HPDE6-E6E7 (cell line): ENCODE data around the gene CAMK2B.

Source experiments
- DNase-seq: peaks from one replicate; pipeline ENCODE4 v3.0.0; 2011; ENCODE audit warnings: missing footprints; ENCODE audit errors: extremely low spot score

Gene CAMK2B

DNA sequence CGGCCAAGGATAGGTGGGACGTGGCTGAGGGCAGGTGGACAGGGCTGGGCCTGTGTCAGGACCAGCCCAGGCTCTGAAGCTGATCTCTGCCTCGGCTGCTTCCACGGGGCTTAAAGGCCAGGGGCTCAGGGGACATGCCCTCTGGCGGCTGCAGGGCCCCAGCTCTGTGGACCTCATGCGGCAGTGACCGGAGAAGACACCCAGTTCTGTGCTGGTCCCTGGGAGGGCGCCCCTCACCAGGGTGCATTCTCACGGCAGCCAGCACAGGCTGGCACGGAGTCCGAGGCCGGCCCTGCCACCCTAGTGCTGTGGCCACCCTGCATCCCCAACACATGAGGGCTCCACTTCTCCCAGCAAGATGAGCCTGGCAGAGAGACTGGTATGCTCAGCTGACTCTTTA is 94.3 kb downstream of the CAMK2B start:
- DNase-seq: no peak

DNA sequence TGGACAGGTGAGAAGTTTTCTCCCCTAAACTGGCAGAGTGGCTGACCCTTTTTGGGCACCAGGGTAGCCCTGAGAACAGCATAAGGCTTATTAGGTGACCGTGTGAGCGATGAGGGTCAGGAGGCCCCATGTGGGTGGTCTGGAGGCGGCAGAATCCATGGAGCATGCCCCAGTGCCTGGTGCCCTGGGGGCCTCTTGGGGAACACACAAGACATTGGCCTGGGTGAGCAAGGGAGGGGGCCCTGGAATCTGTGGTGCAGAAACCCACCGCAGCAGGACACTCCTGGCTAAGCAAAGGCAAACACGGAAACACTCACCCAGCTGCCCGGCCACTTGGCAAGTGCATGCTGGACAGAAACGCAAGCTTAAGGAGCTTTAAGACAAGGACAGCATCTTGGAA is 95.1 kb downstream of the CAMK2B start:
- DNase-seq: no peak

DNA sequence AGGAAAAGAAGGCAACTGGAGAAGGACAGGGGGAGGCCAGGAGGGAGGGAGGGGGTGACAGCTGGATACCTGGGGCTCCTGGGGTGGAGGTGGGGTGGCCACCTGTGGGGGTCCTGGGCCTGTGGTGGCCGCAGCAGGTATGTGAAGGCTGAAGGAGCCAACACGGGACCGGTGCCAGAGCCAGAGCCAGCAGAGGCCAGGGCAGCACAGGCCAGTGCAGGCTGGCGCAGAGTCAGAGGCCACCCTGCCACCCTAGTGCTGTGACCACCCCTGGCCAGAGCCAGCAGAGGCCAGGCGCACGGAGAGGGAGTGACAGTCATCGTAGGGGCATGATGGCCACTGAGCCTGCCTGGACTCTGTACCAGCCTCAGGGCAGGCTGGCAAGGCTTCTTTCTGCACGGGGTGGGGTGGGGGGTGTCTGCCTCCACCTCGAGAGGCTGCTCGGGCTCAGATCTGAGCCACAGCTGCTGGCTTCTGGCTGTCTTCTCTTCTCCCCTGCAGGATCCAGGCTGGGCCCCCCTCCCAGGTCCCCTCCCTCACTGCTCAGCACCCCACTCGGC is 95.8 kb downstream of the CAMK2B start:
- DNase-seq: no peak

DNA sequence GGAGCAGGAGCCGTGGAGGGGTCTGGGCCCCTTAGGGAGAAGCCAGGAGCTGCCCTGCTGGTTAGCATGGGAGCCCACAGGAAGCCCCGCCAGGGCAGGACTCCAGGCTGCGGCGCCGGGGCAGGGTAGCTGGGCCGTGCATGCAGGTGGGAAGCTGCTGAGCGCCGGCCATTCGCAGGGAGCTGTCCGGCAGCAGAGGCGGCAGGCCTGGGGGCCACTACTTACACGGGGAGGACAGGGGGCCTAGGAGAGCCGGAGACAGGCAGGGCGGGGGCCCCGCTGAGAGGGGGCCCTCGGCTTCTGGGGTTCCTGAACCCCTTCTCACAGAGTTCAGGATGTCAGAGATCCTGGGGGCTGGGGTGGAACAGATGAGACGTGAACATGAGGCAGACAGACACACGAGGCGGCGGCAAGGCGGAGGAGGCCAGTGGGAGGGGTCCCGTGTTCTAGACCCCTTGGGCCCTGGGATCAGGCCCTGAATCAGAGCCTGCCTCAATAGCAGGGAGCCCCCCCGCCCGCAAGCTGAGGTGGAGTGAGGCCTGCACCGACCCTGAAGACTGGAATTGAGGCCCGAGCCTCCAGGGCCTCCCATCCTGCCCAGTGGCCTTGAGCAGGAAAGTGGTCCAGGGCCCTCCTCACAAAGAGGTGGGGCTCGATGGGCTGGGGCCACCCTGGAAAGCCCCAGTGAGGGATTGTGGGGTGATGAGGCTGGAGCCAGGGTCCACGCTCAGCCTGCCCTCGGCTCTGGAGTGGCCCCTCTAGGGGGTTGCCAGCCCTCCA is 96.6 kb downstream of the CAMK2B start:
- DNase-seq: no peak

GRCh38 chr7:44227911-44228310 is 97.5 kb downstream of the CAMK2B start:
- DNase-seq: no peak

DNA sequence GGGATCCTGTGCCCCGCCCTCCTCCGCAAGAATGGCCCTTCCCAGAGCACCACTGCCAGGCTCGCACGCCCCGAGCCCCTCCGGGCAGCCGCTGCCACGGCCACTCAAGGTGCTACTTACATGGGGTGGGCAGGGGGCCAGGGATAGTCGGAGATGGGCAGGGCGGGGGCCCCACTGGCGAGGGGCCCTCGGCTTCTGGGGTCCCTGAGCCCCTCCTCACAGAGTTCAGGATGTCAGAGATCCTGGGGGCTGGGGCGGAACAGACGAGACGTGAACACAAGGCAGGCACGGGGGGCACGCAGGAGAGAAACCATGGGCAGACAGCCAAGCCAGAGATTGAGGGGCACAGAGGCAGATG is 99.0 kb downstream of the CAMK2B start:
- no peak for DNase-seq

- DNase-seq: no peak
These were observed 99.6 kb downstream of the CAMK2B start for GRCh38 chr7:44225566-44226395.

DNA sequence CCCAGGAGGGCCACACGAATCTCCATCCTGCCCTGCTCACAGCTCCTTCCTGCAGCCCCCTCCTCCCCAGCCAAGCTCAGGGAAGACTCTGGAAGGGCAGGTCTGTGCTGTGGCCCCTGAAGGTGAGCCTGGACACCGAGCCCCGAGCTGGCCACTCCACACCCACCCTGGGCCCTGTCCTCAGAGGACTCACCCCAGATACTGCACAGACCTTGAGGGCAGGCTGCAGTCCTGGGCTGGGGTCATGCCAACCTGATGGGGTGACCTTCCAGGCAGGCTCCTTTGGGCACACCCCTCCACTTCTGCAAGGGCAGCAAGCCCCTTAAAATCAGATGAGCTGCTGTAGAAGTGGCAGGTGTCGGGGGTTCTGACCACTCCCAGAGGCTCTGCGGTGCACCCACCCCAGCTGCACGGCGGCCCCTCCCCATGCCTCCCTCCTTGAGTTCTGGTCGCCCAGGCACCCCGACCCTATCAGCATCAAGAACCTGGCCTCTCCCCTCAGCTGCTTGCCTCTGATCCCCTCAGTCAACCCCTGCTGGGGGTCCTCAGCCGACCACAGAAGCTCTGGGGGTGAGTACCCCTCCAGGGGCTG is 100.3 kb downstream of the CAMK2B start:
- DNase-seq: no peak

DNA sequence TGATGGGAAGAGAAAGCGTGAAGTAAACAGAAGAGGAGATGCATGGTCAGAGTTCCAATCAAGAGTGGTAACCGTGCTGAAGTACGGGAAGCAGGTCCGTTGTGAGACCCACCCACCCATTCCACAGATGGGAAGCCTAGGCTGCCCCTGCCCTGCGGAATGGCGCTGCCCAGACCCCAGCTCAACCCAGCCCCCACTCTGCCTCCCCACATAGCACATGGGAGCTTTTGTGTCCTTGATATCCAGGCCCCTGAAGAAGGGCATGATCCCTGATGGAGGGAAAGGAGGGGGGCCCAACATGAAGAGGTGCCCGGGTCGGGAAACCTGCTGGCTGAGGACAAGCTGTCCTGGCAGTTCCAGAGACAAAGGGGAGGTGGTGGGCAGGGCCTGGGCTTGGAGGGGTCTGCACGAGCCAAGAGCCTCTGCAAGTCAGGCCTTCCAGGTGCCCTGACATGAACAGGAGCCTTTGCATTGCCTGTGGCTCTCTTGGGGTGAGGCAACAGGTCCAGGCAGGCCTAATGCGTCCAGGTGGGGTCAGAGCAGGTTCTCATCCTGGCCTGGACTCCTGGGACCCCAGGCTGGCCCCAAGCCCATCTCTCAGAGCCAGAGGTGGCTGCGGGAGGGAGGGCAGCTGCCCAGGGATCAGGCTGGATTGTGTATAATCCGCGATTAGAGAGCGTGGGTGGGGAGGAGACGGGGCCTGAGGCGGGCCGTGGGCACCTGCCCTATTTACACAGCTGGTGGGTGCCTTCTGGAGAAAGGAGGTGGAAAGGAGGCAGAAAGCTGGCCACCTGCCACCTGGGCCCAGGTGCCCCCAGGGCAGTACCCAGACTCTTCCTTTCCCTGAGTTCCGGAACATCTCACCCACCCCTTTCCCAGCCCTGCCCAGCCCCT is 101.1 kb downstream of the CAMK2B start:
- DNase-seq: no peak

GRCh38 chr7:44223362-44224079 is 101.9 kb downstream of the CAMK2B start:
- DNase-seq: no peak

GRCh38 chr7:44222776-44223261 is 102.6 kb downstream of the CAMK2B start:
- no peak for DNase-seq

- DNase-seq: no peak
These were observed 103.3 kb downstream of the CAMK2B start for GRCh38 chr7:44222074-44222473.

GRCh38 chr7:44221231-44221791 is 104.1 kb downstream of the CAMK2B start:
- DNase-seq: no peak

DNA sequence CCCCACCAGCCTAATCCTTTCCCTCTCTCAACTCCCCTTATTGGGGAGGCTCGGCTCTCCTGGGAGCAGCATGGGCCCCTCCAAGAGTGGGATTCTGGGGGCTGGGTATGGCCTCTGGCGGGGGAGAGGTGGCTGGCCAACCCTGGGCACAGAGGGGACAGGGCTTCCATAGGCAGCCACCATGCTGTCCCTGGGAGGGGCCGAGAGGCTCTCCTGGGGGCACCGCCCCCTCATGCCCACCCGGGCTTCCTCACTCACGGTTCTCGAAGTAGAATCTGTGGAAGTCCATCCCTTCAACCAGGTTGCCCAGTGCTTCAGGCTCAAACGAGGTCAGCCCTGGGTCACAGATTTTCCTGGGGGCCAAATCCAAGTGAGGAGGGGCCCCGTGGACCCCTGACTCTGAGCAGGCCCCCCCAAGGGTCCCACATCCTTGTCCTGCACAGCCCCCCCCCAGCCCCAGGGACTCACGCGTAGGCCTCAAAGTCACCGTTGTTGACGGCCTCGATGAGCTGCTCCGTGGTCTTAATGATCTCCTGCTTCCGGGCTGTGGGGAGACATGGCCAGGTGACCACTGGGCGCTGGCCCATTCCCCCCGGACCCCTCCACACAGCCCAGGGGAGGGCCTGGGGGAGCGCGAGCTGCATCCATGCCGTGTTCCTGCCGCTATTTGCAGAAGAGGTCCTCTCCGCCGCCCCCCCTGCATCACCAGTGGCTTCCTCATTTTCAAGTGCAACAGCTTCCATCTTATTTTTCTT is 104.9 kb downstream of the CAMK2B start:
- DNase-seq: no peak

DNA sequence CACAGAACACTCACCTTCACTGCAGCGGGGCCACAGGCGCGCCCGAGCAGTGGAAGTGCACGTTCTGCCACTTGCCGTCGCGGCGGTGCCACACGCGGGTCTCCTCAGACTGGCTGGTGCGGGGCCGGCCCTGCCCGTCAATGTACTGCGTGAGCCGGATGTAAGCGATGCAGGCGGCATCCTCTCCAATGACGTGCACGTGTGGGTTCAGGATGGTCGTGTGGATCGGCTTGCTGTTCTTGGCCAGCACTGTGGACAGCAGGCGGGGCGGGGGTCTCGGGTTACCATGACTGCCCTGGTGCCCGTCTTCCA is 105.4 kb downstream of the CAMK2B start:
- no peak for DNase-seq

- no peak for DNase-seq
These were observed 105.9 kb downstream of the CAMK2B start for GRCh38 chr7:44219371-44220045.

DNA sequence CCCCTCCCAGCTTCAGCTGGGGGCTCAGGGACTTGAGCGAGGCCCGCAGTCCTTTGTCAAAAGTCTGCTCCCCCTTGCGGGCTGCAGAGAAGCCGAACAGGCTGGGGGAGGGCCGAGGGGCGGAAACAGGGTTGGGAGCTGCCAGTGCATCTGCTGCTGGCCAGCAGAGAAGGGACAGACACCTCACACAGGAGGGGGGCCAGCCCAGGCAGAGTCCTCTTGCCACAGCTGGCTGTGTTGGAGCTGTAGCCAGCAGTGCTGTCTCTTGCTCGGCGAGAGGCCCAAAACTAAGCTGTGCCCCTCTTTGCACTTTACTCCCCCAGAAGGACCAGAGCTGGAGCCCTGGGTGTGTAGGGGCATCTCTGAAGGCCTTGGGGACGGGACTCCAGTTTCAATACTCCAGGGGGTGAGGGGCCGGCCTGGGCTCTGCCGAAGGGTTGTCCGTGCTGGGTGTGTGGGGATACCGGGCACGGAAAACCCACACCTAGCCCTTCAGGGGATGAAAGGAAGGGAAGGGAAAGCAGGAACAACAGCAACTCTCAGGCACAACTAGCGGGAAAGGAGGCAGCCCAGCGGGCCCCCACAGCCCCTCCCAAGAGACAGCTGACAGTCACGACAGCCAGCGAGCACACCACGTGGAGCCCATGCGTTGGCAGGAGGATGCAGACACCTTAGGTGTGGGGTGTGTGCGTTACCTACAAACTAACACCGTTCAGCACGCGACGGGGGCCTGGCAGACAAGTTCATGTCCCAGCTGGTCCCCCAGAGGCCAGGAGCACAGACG is 106.8 kb downstream of the CAMK2B start:
- no peak for DNase-seq

DNA sequence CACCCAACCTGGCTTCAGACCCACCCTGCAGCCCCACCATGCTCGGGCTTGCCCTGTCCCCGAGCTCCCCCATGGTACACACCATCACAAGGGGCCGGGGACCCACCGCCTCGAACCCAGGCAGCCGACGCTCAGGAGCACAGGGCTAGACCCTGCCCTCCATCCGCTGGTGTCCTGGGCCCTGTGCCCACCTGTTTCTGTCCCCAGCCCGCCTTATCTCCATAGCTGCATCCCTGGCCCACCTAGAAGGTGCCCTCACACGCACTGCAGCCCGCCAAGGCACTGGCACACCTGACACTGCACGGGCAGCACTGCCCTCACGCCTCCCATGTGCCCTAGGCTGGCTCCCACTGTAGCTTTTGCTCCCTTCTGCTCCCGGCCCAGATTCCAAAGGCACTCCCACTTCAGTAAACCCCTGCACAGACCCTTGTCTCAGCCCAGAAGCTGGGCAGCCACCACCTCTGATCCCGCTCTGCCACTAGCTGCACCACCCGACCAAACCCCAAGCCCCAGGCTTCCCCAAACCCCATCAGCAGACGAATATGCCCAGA is 107.5 kb downstream of the CAMK2B start:
- DNase-seq: no peak
